Body of pancreas (tissue), 4 donors: ENCODE data around the gene NR6A1.

Experiments used
- POLR2A ChIP-seq, 3 donors: fragments of 450-650 bp; IDR thresholded peaks; one replicate each; pipeline ENCODE4 v1.6.1; 2016; ENCODE audit warnings: antibody characterized with exemption in 3 of 3, mild to moderate bottlenecking in 2 of 3
- TF ChIP-seq, protein P1 (sequence below), 7 experiments: fragments of 450-650 bp in 4 of 7; fragments of 200-600 bp in 3 of 7; sonication (generic) in 3 of 7; IDR thresholded peaks; one replicate each; pipeline ENCODE4 v1.5.1; 2016 to 2019; ENCODE audit warnings: antibody characterized with exemption in 7 of 7

GRCh38 chr9:124530246-124530645, 240.9 kb downstream of the NR6A1 start:
- TF ChIP-seq POLR2A (IDR thresholded peaks at IDR 0.05) = no peak
- TF ChIP-seq, protein P1, sequence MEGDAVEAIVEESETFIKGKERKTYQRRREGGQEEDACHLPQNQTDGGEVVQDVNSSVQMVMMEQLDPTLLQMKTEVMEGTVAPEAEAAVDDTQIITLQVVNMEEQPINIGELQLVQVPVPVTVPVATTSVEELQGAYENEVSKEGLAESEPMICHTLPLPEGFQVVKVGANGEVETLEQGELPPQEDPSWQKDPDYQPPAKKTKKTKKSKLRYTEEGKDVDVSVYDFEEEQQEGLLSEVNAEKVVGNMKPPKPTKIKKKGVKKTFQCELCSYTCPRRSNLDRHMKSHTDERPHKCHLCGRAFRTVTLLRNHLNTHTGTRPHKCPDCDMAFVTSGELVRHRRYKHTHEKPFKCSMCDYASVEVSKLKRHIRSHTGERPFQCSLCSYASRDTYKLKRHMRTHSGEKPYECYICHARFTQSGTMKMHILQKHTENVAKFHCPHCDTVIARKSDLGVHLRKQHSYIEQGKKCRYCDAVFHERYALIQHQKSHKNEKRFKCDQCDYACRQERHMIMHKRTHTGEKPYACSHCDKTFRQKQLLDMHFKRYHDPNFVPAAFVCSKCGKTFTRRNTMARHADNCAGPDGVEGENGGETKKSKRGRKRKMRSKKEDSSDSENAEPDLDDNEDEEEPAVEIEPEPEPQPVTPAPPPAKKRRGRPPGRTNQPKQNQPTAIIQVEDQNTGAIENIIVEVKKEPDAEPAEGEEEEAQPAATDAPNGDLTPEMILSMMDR (IDR thresholded peaks at IDR 0.05) = no peak
